GM23338 (cell line): Measurements from ENCODE around the gene NDUFA7. TPM values are rescaled to one million over a fixed set of nuclear protein-coding genes. Genes with fewer than 3 reads are reported as not detected.
A peak's percentile ranks its signal among the peaks of the same experiment; 100 is the strongest.

Source experiments
- ATAC-seq: fragments of 200-7000 bp; cut with Tn5 transposase; 3 replicates; pipeline ENCODE4 v1.9.1; 2020
- DNase-seq: peaks from one replicate; pipeline ENCODE4 v3.0.0-alpha.2; 2015; ENCODE audit warnings: low spot score
- H2AFZ ChIP-seq: fragments of 200-600 bp; sonication (generic); 2 replicates; pipeline ENCODE4 v1.8.0; 2016; ENCODE audit warnings: antibody characterized with exemption, mild to moderate bottlenecking, moderate library complexity
- H3F3A ChIP-seq: fragments of 200-600 bp; sonication (generic); replicated peaks from 2 replicates; pipeline ENCODE4 v1.8.0; 2017; ENCODE audit warnings: antibody characterized with exemption, mixed run types, low read depth
- H3K27ac ChIP-seq: fragments of 200-600 bp; sonication (generic); 2 replicates; pipeline ENCODE4 v1.6.1; 2016; ENCODE audit warnings: low read depth
- H3K27me3 ChIP-seq: fragments of 200-600 bp; sonication (generic); 2 replicates; pipeline ENCODE4 v1.8.0; 2016; ENCODE audit warnings: mild to moderate bottlenecking, mixed run types, moderate library complexity; ENCODE audit not compliant: insufficient read depth
- H3K36me3 ChIP-seq: fragments of 200-600 bp; sonication (generic); 2 replicates; pipeline ENCODE4 v1.8.0; 2016; ENCODE audit warnings: mild to moderate bottlenecking; ENCODE audit not compliant: insufficient read depth
- H3K4me1 ChIP-seq: fragments of 200-600 bp; sonication (generic); 2 replicates; pipeline ENCODE4 v1.8.0; 2016; ENCODE audit warnings: mild to moderate bottlenecking, moderate library complexity; ENCODE audit not compliant: insufficient read depth
- H3K4me2 ChIP-seq: fragments of 200-600 bp; sonication (generic); 2 replicates; pipeline ENCODE4 v1.7.1; 2017; ENCODE audit warnings: mixed run types
- H3K4me3 ChIP-seq: fragments of 200-600 bp; sonication (generic); 2 replicates; pipeline ENCODE4 v1.6.1; 2016; ENCODE audit warnings: mixed run types
- H3K79me2 ChIP-seq: fragments of 200-600 bp; sonication (generic); replicated peaks from 2 replicates; pipeline ENCODE4 v1.8.0; 2017; ENCODE audit warnings: mild to moderate bottlenecking; ENCODE audit not compliant: insufficient read depth
- H3K9me2 ChIP-seq: fragments of 200-600 bp; sonication (generic); 2 replicates; pipeline ENCODE4 v1.8.0; 2017; ENCODE audit not compliant: insufficient read depth
- H4K20me1 ChIP-seq: fragments of 200-600 bp; sonication (generic); replicated peaks from 2 replicates; pipeline ENCODE4 v1.8.0; 2017; ENCODE audit warnings: mild to moderate bottlenecking; ENCODE audit not compliant: insufficient read depth
- H3K27ac Mint-ChIP-seq: 2 replicates; pipeline ENCODE4 v1.8.0; 2020; ENCODE audit warnings: inconsistent platforms, mild to moderate bottlenecking, moderate library complexity, mixed read lengths
- H3K27me3 Mint-ChIP-seq: 3 replicates; pipeline ENCODE4 v1.8.0; 2022; ENCODE audit warnings: low read depth, mild to moderate bottlenecking, moderate library complexity, mixed read lengths, inconsistent platforms; ENCODE audit not compliant: insufficient read depth, poor library complexity
- H3K36me3 Mint-ChIP-seq: 3 replicates; pipeline ENCODE4 v1.8.0; 2021; ENCODE audit warnings: low read depth, mild to moderate bottlenecking, inconsistent platforms, moderate library complexity, mixed read lengths
- H3K4me1 Mint-ChIP-seq: 3 replicates; pipeline ENCODE4 v1.8.0; 2020; ENCODE audit warnings: mild to moderate bottlenecking, inconsistent platforms, mixed read lengths
- H3K4me3 Mint-ChIP-seq: 3 replicates; pipeline ENCODE4 v1.8.0; 2021; ENCODE audit warnings: moderate library complexity, mild to moderate bottlenecking, inconsistent platforms, mixed read lengths
- H3K9me3 Mint-ChIP-seq: 3 replicates; pipeline ENCODE4 v1.8.0; 2020; ENCODE audit warnings: moderate library complexity, mild to moderate bottlenecking, inconsistent platforms, mixed read lengths
- CREB1 ChIP-seq: fragments of 250-450 bp; sonication (Bioruptor Pico); IDR thresholded peaks from 2 replicates; pipeline ENCODE4 v1.5.0; 2020; ENCODE audit warnings: low read depth, mild to moderate bottlenecking, moderate library complexity
- CTCF ChIP-seq, 2 experiments: fragments of 200-600 bp in 1 of 2; sonication (generic) in 1 of 2; conservative IDR thresholded peaks; 2 replicates each; pipeline versions ENCODE4 v1.5.1 to v1.6.1; 2016 to 2017; ENCODE audit warnings: antibody characterized with exemption in 2 of 2, low read depth in 2 of 2, mild to moderate bottlenecking in 2 of 2, moderate library complexity in 1 of 2
- ETS1 ChIP-seq: IDR thresholded peaks from 2 replicates; pipeline ENCODE4 v1.6.1; 2016; ENCODE audit warnings: antibody characterized with exemption
- JUNB ChIP-seq: IDR thresholded peaks from one replicate; pipeline ENCODE4 v1.6.1; 2016; ENCODE audit warnings: antibody characterized with exemption; ENCODE audit not compliant: unreplicated experiment
- POLR2AphosphoS5 ChIP-seq: IDR thresholded peaks from 2 replicates; pipeline ENCODE4 v1.6.1; 2016; ENCODE audit warnings: antibody characterized with exemption, low read depth
- ZNF114 ChIP-seq: fragments of 250-450 bp; sonication (Bioruptor Pico); IDR thresholded peaks from 2 replicates; pipeline ENCODE4 v1.5.0; 2020; ENCODE audit warnings: mild to moderate bottlenecking, moderate library complexity
- ZNF331 ChIP-seq: fragments of 250-450 bp; sonication (Bioruptor Pico); IDR thresholded peaks from 2 replicates; pipeline ENCODE4 v1.5.0; 2020; ENCODE audit warnings: low read depth, mild to moderate bottlenecking, moderate library complexity
- ZNF462 ChIP-seq: fragments of 250-450 bp; sonication (Bioruptor Pico); IDR thresholded peaks from 2 replicates; pipeline ENCODE4 v1.5.0; 2020; ENCODE audit warnings: mild to moderate bottlenecking, moderate library complexity
- long read RNA-seq: library from polyadenylated mRNA; unstranded; transcript quantifications from one replicate; pipeline ENCODE4 v2.0.0, GENCODE V29; 2020; ENCODE audit not compliant: unreplicated experiment
- polyA plus RNA-seq: library from polyadenylated mRNA; unstranded; fragments of >200 nt; fragmentation: Nextera tagmentation; extraction: Ambion mirVana; gene quantifications from 2 replicates; pipeline ENCODE4 v1.2.1, GENCODE V29; 2016
- total RNA-seq: library from RNA; depleted of rRNA; stranded (reverse); fragments of >200 nt; shearing (Covaris generic); gene quantifications from 2 replicates; pipeline ENCODE4 v1.2.3, GENCODE V29; 2014; rRNA removed

The NDUFA7 gene
- 35.1 and 38.3 TPM in 2 replicates for total RNA-seq
- 344 and 364 TPM in 2 replicates for polyA plus RNA-seq
- long read RNA-seq, transcript NDUFA7-201 (4 exons, 601 nt), result major isoform, 110 of 114 reads
- long read RNA-seq, partial matches to known transcripts, result 4 of 114 reads
- long read RNA-seq, other reads (novel, unspliced or antisense), result 0 of 114 reads

GRCh38 chr19:8321067-8321985, at the start of gene NDUFA7, which contains the start of gene RPS28:
NDUFA7 (minus strand) TSS chr19:8321375; CDS start chr19:8321358, 17 bp downstream.
RPS28 (plus strand) TSS chr19:8321496; CDS start chr19:8321531, 35 bp downstream.
- Histone ChIP-seq H3F3A (peaks cover 54% of the 10 kb centered on the region), H3K4me3 (peak within 1 kb of the TSS; percentile 96), H2AFZ (no peak within 1 kb of the TSS), H3K4me1 (peaks cover 24% of the 10 kb centered on the region), H4K20me1 (peaks cover 24% of the 10 kb centered on the region), H3K27ac (peak within 1 kb of the TSS; percentile 98), H3K36me3 (peaks cover 7% of the 10 kb centered on the region), H3K27me3 (no peaks in the 10 kb centered on the region), H3K4me2 (peak within 1 kb of the TSS; percentile 100), H3K79me2 (peaks cover 33% of the 10 kb centered on the region), H3K9me2 (no peaks in the 10 kb centered on the region)
- DNase-seq (peak; percentile 98), ATAC-seq (peak; percentile 69)
- H3K9me3 Mint-ChIP-seq, result no peaks in the 10 kb centered on the region
- TF ChIP-seq POLR2AphosphoS5 (peak; percentile 93), ETS1 (peak; percentile 90), CTCF (conservative IDR thresholded peaks at IDR 0.05; ENCODE audit: low read depth in 2 of 2) (peak in 1 of 2 experiments; percentile 30; a peak in 1 of 4 replicates), CREB1 (peak; percentile 96), JUNB (no peak), ZNF114 (peak; percentile 55; the same call in 1 of the 2 replicates)
- H3K36me3 Mint-ChIP-seq, result peaks cover 37% of the 10 kb centered on the region
- H3K4me3 Mint-ChIP-seq, result peak within 1 kb of the TSS; percentile 97
- H3K27me3 Mint-ChIP-seq, result peaks cover 22% of the 10 kb centered on the region
- peak within 1 kb of the TSS; percentile 97 for H3K27ac Mint-ChIP-seq
- peaks cover 33% of the 10 kb centered on the region for H3K4me1 Mint-ChIP-seq

- Histone ChIP-seq H3K4me3 (no peak overlapping the region), H3K79me2 (no peaks in the 10 kb centered on the region), H3K27me3 (peaks cover 15% of the 10 kb centered on the region), H3K9me2 (no peaks in the 10 kb centered on the region), H3K27ac (no peak overlapping the region), H3K4me1 (no peaks in the 10 kb centered on the region; the same call in 1 of the 2 replicates), H3F3A (0 out of 2 replicates have a peak, but pooled peaks cover 2% of the 10 kb centered on the region), H3K4me2 (no peak overlapping the region), H2AFZ (no peak overlapping the region), H3K36me3 (no peaks in the 10 kb centered on the region), H4K20me1 (no peaks in the 10 kb centered on the region)
- ATAC-seq (no peak), DNase-seq (no peak)
- Mint-ChIP-seq H3K36me3 (peaks cover 8% of the 10 kb centered on the region; the same call in 2 of the 3 replicates), H3K9me3 (peaks cover 2% of the 10 kb centered on the region; the same call in 1 of the 3 replicates), H3K4me1 (peaks cover 16% of the 10 kb centered on the region), H3K27ac (no peak overlapping the region), H3K4me3 (no peak overlapping the region), H3K27me3 (peaks cover 25% of the 10 kb centered on the region)
- TF ChIP-seq CREB1 (no peak), ZNF331 (no peak), ZNF462 (CRISPR knock-in tag) (no peak)
These were observed 49.2 kb upstream of the NDUFA7 start for GRCh38 chr19:8370176-8371010.
